Lower leg skin (tissue), 4 donors: ENCODE data around the gene PEX3. TPM values are rescaled to one million over a fixed set of nuclear protein-coding genes. Genes with fewer than 3 reads are reported as not detected.

Experiments used
- DNase-seq, 2 donors: peaks; one replicate each; pipeline ENCODE4 v3.0.0-alpha.2; 2019; ENCODE audit warnings: low spot score in 2 of 2
- H3K4me3 ChIP-seq: fragments of 200-600 bp; sonication (generic); 2 replicates; pipeline ENCODE4 v1.5.1; 2017; ENCODE audit warnings: mild to moderate bottlenecking, low read depth; ENCODE audit not compliant: poor library complexity, severe bottlenecking
- POLR2A ChIP-seq, 2 donors: fragments of 450-650 bp; IDR thresholded peaks; one replicate each; pipeline ENCODE4 v1.6.1; 2016 to 2017; ENCODE audit warnings: antibody characterized with exemption in 2 of 2, mild to moderate bottlenecking in 1 of 2, moderate library complexity in 1 of 2
- WGBS, 2 donors: methylation state at CpG; one replicate each; pipeline ENCODE4 v1.1.5; 2018; 5-methylcytosine and 5-hydroxymethylcytosine counted together
- intact Hi-C: fragments of 100-400 bp; cut with DNase I; formaldehyde crosslinking; loops from one replicate; pipeline ENCODE4 v1.15.0; 2023; ENCODE audit warnings: low total_unique reads
- total RNA-seq, 4 donors: library from RNA; depleted of rRNA; stranded (reverse); fragments of >200 nt; gene quantifications; one replicate each; pipeline ENCODE4 v1.1.0, GENCODE V29; 2016
- TF ChIP-seq, protein P1 (sequence below), 3 donors: fragments of 450-650 bp; IDR thresholded peaks; one replicate each; pipeline ENCODE4 v1.5.1; 2016; ENCODE audit warnings: antibody characterized with exemption in 3 of 3, mild to moderate bottlenecking in 3 of 3, moderate library complexity in 2 of 3

The PEX3 gene
- total RNA-seq, 4 donors from 2014 or later = 15.5 to 22.4 (median 18.4) TPM

DNA sequence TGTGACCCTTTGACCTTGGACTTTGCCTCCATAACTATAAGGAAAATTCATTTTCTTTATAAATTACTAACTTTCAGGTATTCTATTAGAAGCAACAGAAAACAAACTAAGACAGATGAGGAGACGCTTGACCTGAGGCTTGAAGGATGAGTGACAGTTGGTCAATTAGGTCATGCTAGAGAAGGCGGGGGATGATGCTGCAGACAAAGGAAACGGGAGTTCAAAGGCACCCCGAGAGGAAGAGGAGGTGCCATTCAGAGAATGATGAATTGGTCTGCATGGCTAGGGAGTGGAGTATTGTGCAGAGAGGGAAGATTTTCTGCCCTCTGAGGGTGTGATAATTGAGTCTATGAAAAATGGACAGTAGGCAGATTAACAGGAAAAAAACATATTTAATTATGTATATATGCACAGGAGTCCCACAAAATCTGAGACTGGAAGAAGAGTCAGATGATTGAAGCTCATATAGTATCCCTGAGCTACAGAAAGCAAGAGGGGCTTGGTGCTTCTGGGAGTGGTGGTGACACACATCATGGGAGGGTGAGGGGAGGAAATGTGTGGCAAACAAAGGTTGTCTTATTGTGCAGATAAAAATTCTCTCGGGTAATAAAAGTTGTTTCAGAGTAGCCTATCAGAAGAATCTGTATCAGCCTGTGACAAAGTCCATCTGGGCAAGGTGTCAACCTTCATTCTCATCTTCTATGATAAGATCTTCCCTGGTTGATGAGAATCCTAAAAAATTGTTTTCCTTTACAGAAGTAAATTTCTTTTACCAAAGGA lies 81.3 kb downstream of the PEX3 start:
- no peak for TF ChIP-seq POLR2A (IDR thresholded peaks at IDR 0.05)
- TF ChIP-seq, protein P1, sequence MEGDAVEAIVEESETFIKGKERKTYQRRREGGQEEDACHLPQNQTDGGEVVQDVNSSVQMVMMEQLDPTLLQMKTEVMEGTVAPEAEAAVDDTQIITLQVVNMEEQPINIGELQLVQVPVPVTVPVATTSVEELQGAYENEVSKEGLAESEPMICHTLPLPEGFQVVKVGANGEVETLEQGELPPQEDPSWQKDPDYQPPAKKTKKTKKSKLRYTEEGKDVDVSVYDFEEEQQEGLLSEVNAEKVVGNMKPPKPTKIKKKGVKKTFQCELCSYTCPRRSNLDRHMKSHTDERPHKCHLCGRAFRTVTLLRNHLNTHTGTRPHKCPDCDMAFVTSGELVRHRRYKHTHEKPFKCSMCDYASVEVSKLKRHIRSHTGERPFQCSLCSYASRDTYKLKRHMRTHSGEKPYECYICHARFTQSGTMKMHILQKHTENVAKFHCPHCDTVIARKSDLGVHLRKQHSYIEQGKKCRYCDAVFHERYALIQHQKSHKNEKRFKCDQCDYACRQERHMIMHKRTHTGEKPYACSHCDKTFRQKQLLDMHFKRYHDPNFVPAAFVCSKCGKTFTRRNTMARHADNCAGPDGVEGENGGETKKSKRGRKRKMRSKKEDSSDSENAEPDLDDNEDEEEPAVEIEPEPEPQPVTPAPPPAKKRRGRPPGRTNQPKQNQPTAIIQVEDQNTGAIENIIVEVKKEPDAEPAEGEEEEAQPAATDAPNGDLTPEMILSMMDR (IDR thresholded peaks at IDR 0.05) = no peak
- H3K4me3 ChIP-seq = no peak overlapping the region
- 59 to 62% methylated on average over 5 of the region's 5 CpGs for WGBS, 2 donors
- no peak for DNase-seq
- intact Hi-C loops = no loop called here

DNA sequence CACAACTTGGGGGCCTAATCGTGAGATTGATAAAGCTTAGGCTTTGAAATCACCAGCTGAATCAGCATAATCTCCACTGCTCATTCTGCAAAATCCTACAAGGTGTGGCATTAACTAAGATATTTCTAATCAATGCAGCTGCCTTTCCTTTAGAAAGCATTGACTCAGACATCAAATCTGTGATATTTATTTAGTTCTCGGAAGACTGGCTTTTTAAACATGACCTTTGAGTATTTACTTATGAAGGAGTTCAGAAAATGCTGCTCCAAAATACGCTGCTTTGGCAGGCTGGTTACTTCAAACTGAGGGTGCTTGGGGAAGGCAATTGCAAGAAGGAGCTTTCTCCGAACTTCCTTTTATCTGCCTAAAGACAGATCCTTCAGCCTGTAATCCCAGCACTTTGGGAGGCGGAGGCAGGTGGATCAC lies 84.6 kb downstream of the PEX3 start:
- intact Hi-C loops = no loop called here
- TF ChIP-seq POLR2A (IDR thresholded peaks at IDR 0.05) = no peak
- TF ChIP-seq, protein P1 (IDR thresholded peaks at IDR 0.05) = no peak
- 79 to 85% methylated on average over 5 of the region's 5 CpGs for WGBS, 2 donors
- H3K4me3 ChIP-seq = no peak overlapping the region
- DNase-seq = no peak

DNA sequence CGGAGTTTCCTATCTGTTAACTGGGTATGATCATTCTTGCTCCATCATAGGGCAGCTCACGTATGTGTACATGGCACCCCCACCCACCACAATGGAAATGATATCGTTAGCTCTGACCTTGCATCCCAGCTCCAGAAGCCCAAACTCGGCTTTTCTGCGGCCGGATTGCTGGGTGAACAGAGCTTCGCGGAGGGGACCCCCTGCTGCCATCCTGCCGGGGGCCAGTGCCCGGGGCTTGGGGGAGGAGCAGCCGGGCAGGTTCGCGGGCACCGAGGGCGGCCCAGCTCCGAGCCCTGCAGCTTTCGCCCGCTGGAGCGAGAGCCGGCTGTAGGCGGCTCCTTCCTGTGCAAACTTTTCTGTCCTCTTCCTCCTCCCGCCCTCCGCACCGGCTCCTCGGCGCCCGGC lies 85.9 kb downstream of the PEX3 start:
- TF ChIP-seq, protein P1 (IDR thresholded peaks at IDR 0.05) = no peak
- TF ChIP-seq POLR2A (IDR thresholded peaks at IDR 0.05) = no peak
- intact Hi-C loops = no loop called here
- 5 to 14% methylated on average over 10 to 20 of the region's 27 CpGs for WGBS, 2 donors
- peak overlapping the region; percentile 4 for H3K4me3 ChIP-seq
- DNase-seq = peak in 1 of 2 donors; percentile 87

DNA sequence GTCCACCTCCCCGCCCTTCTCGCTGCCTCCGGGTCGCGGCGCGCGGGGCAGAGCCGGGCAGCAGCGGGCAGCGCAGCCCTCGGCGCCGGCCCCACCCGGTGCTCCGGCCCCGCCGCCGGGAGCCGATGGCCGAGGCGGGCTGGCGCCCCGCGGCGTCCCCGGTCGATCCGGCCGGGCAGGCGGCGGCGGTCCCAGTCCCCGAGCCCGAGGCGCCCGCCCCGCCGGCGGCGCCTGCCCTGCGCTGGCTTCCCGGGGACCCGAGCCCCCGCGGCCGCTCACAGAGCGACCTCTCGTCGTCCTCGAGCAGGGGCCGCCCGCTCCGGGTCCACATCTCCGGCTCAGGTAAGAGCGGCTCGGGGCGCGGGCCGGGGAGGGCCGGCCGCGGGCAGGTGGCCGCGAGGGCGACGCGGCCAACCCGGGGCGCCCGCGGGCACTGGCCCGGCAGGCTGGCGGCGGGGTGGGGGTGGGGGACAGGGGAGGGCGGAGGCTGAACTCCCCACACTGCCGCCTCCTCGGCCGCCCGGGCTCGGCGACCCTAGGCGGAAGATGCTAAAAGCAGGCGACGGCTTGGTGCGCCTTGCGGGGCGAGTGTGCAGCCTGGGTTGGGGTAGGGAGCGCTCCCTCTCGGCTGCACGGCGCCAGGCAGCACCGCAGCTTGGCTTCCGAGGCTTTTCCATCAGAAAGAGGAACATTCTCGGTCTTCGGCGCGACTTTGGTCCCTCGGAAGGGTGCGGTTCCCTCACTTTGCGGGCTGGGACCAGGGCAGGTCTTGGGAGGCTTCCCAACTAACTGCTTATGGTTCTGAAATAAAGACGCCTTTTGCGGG lies 86.5 kb downstream of the PEX3 start:
- DNase-seq = peak; percentile 35 to 91
- no peak for TF ChIP-seq POLR2A (IDR thresholded peaks at IDR 0.05)
- TF ChIP-seq, protein P1 (IDR thresholded peaks at IDR 0.05) = no peak
- 1% methylated on average over 19 to 60 of the region's 103 CpGs for WGBS, 2 donors
- H3K4me3 ChIP-seq = peak overlapping the region; percentile 4
- intact Hi-C loops = no loop called here

DNA sequence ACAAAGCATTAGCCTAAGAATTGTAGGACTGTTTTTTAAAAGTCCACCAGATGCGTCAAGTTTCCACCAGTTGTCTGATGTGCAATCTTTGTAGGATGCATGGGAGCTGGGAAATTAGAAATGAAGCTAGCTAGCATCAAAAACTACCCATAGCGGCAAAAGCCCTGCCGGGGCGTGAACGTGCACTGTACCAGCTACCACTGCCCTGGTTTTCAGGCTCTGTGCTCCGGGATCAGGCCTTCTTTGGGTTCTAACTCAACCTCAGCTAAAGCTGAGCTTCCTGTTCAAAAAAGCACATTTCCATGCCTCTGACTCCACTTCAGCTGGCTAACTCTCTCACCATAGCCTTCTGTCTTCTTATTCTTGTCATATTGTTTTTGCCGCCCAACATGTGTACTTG lies 87.8 kb downstream of the PEX3 start:
- intact Hi-C loops = no loop called here
- no peak overlapping the region for H3K4me3 ChIP-seq

More for the DNA sequence above, 87.8 kb downstream of the PEX3 start:
- no peak for DNase-seq
- WGBS, 2 donors = 98% methylated on average over 7 of the region's 7 CpGs
- TF ChIP-seq POLR2A (IDR thresholded peaks at IDR 0.05) = no peak
- TF ChIP-seq, protein P1 (IDR thresholded peaks at IDR 0.05) = no peak
